GM12878 (cell line): ENCODE data around the gene C14orf93.
"Not testable (repeated sequence)": the region's sequence is repeated elsewhere in the genome, so short reads cannot be mapped to it uniquely, and the experiment has no call there.

Source experiments
- BHLHE40 ChIP-seq, 2 experiments: fragments of 450-650 bp in 1 of 2; IDR thresholded peaks; 2 replicates each; pipeline ENCODE4 v1.6.1; 2011 to 2017; ENCODE audit warnings: low read depth in 2 of 2, borderline replicate concordance in 1 of 2, improper control_type of control experiment in 1 of 2, low read length in 1 of 2, mild to moderate bottlenecking in 1 of 2
- ELK1 ChIP-seq: IDR thresholded peaks from 2 replicates; pipeline ENCODE4 v1.6.1; 2012; ENCODE audit warnings: low read depth, low read length, improper control_type of control experiment
- POLR2A ChIP-seq: IDR thresholded peaks from 2 replicates; pipeline ENCODE4 v1.6.1; 2011; ENCODE audit warnings: low read depth, mild to moderate bottlenecking, low read length
- WRNIP1 ChIP-seq: IDR thresholded peaks from 2 replicates; pipeline ENCODE4 v1.6.1; 2011; ENCODE audit warnings: low read depth, low read length, improper control_type of control experiment, borderline replicate concordance

- not testable (repeated sequence) for TF ChIP-seq BHLHE40 (IDR thresholded peaks at IDR 0.05; ENCODE audit: borderline replicate concordance in 1 of 2, low read depth in 2 of 2, low read length in 1 of 2); ELK1; WRNIP1; POLR2A
Measured at GRCh38 chr14:22951795-22952194, 58.1 kb downstream of the C14orf93 start.
